HepG2 (cell line): ENCODE results near the gene LDLRAD4. TPM values are rescaled to one million over a fixed set of nuclear protein-coding genes. Genes with fewer than 3 reads are reported as not detected.

Experiments
- ATAC-seq: fragments of 200-7000 bp; cut with Tn5 transposase; 3 replicates; pipeline ENCODE4 v1.9.1; 2020; ENCODE audit warnings: mild to moderate bottlenecking, moderate library complexity
- BruUV-seq: library from RNA; stranded (reverse); fragments of 400-500 nt; replicated peaks from 2 replicates; lab custom pipeline; 2021; lab: Mats Ljungman, UMichigan
- CTCF ChIA-PET: fragments of 300-600 bp; formaldehyde crosslinking; extraction: SDS; loops from one replicate; lab custom pipeline; 2021; ENCODE audit warnings: low total read pairs, inconsistent platforms, low intra/inter-chr PET ratio; lab: Yijun Ruan, JAX
- POLR2A ChIA-PET: fragments of 350-600 bp; sonication (Branson Sonifier 250); formaldehyde crosslinking; loops from one replicate; lab custom pipeline; 2020; ENCODE audit warnings: antibody characterized with exemption, inconsistent platforms; lab: Yijun Ruan, JAX
- DNase-seq: peaks from one replicate; pipeline ENCODE4 v3.0.0-alpha.2; 2015; ENCODE audit warnings: low spot score
- FAIRE-seq: peaks from 3 replicates; lab custom pipeline; 2011; peaks lifted over from hg19 to GRCh38; lab: Jason Lieb, UNC
- H2AFZ ChIP-seq: one replicate; pipeline ENCODE4 v1.6.1; 2011; ENCODE audit warnings: low read length, inconsistent platforms
- H3K27ac ChIP-seq: fragments of 300-600 bp; 3 replicates; pipeline ENCODE4 v1.8.0; 2011; ENCODE audit warnings: mixed run types, mild to moderate bottlenecking, mixed read lengths, low read length, inconsistent platforms; ENCODE audit not compliant: insufficient read depth; ENCODE audit errors: extremely low read length
- H3K27me3 ChIP-seq, 2 experiments: fragments of 200-600 bp in 1 of 2; 2 replicates in 1 of 2; 3 replicates in 1 of 2; pipeline versions ENCODE4 v1.6.0 to v1.8.0; 2011; ENCODE audit warnings: low read length in 2 of 2, mild to moderate bottlenecking in 2 of 2, moderate library complexity in 2 of 2, inconsistent platforms in 1 of 2; ENCODE audit not compliant: insufficient read depth in 2 of 2, control insufficient read depth in 1 of 2
- H3K36me3 ChIP-seq, 2 experiments: fragments of 200-600 bp in 1 of 2; replicated peaks in 1 of 2; 2 replicates in 1 of 2; 3 replicates in 1 of 2; pipeline versions ENCODE4 v1.5.1 to v1.8.0; 2011; ENCODE audit warnings: low read length in 2 of 2, inconsistent platforms in 1 of 2; ENCODE audit not compliant: insufficient read depth in 2 of 2, control insufficient read depth in 1 of 2
- H3K4me1 ChIP-seq: 2 replicates; pipeline ENCODE4 v1.5.1; 2012; ENCODE audit warnings: low read length, inconsistent platforms; ENCODE audit not compliant: insufficient read depth
- H3K4me2 ChIP-seq: 2 replicates; pipeline ENCODE4 v1.6.0; 2011; ENCODE audit warnings: low read depth, low read length, inconsistent platforms
- H3K4me3 ChIP-seq, 3 experiments: fragments of 200-600 bp in 1 of 3; sonication (generic), shearing (Covaris generic) in 1 of 3; replicated peaks in 1 of 3; 2 replicates each; pipeline ENCODE4 v1.5.1; 2011 to 2016; ENCODE audit warnings: low read length in 3 of 3, inconsistent platforms in 2 of 3, low read depth in 2 of 3, mild to moderate bottlenecking in 2 of 3, control low read depth in 1 of 3, mixed read lengths in 1 of 3; ENCODE audit not compliant: insufficient read depth in 1 of 3
- H3K79me2 ChIP-seq: one replicate; pipeline ENCODE4 v1.6.1; 2011; ENCODE audit warnings: low read length, inconsistent platforms; ENCODE audit not compliant: insufficient read depth
- H3K9ac ChIP-seq: 2 replicates; pipeline ENCODE4 v1.6.0; 2011; ENCODE audit warnings: mild to moderate bottlenecking, low read depth, low read length, inconsistent platforms; ENCODE audit not compliant: insufficient read depth
- H3K9me3 ChIP-seq: 2 replicates; pipeline ENCODE4 v1.5.1; 2012; ENCODE audit warnings: mild to moderate bottlenecking, low read length
- H4K20me1 ChIP-seq: 2 replicates; pipeline ENCODE4 v1.6.0; 2011; ENCODE audit warnings: inconsistent platforms, mild to moderate bottlenecking, low read length, moderate library complexity; ENCODE audit not compliant: insufficient read depth
- ETV5 ChIP-seq: IDR thresholded peaks from 2 replicates; pipeline ENCODE4 v1.6.1; 2018; ENCODE audit warnings: missing biosample characterization, missing genetic modification reagents, inconsistent platforms, borderline replicate concordance
- JUND ChIP-seq: sonication (generic); formaldehyde crosslinking; IDR thresholded peaks from 2 replicates; pipeline ENCODE4 v1.8.0; 2022; ENCODE audit warnings: mild to moderate bottlenecking, missing genetic modification reagents
- KLF9 ChIP-seq: IDR thresholded peaks from 2 replicates; pipeline ENCODE4 v1.6.1; 2016; ENCODE audit warnings: low read depth
- NFE2L1 ChIP-seq: sonication (generic); formaldehyde crosslinking; IDR thresholded peaks from 2 replicates; pipeline ENCODE4 v1.4.0; 2020; ENCODE audit warnings: missing genetic modification reagents, mild to moderate bottlenecking, borderline replicate concordance
- NR2F2 ChIP-seq: IDR thresholded peaks from 2 replicates; pipeline ENCODE4 v1.6.1; 2012; ENCODE audit warnings: low read depth, inconsistent platforms, borderline replicate concordance
- SRY ChIP-seq: sonication (generic); formaldehyde crosslinking; IDR thresholded peaks from 2 replicates; pipeline ENCODE4 v1.8.0; 2022; ENCODE audit warnings: mild to moderate bottlenecking, missing genetic modification reagents
- ZFP36L2 ChIP-seq: sonication (generic); formaldehyde crosslinking; IDR thresholded peaks from 2 replicates; pipeline ENCODE4 v1.4.0; 2020; ENCODE audit warnings: missing genetic modification reagents
- ZNF124 ChIP-seq: sonication (generic); formaldehyde crosslinking; IDR thresholded peaks from 2 replicates; pipeline ENCODE4 v1.4.0; 2020; ENCODE audit warnings: missing genetic modification reagents
- ZNF34 ChIP-seq: sonication (generic); formaldehyde crosslinking; IDR thresholded peaks from 2 replicates; pipeline ENCODE4 v1.4.0; 2020; ENCODE audit warnings: mild to moderate bottlenecking, missing genetic modification reagents, borderline replicate concordance
- WGBS: methylation state at CpG from one replicate; pipeline ENCODE4 v1.1.6; 2017; ENCODE audit warnings: low lambda C conversion rate; 5-methylcytosine and 5-hydroxymethylcytosine counted together
- in situ Hi-C: cut with HindIII; loops from 2 replicates; pipeline ENCODE4 v1.10.0; 2017; ENCODE audit warnings: low pct_unique_long_range_greater_than_20kb; ENCODE audit not compliant: extremely low pct_ligation_motif_present
- intact Hi-C: fragments of 100-400 bp; cut with micrococcal nuclease; formaldehyde crosslinking; loops from one replicate; pipeline ENCODE4 v1.10.0; 2022; ENCODE audit not compliant: unreplicated experiment
- polyA plus RNA-seq, 8 experiments: library from polyadenylated mRNA; depleted of rRNA in 3 of 8; stranded (reverse) in 7 of 8; unstranded in 1 of 8; fragments of >200 nt; fragmentation: Illumina TruSeq in 4 of 8; extraction: Trizol in 4 of 8; gene quantifications; 2 replicates each; pipeline versions ENCODE4 v1.2.1 to v1.2.3, GENCODE V29; 2011 to 2016; ENCODE audit warnings: low read depth in 4 of 8, missing spikeins in 1 of 8, mixed read lengths in 1 of 8; ENCODE audit not compliant: insufficient read depth in 1 of 8
- total RNA-seq, 5 experiments: library from RNA; depleted of rRNA; stranded (reverse); fragments of >200 nt; fragmentation: Illumina TruSeq; extraction: Trizol; gene quantifications; 2 replicates each; pipeline ENCODE4 v1.2.3, GENCODE V29; 2016; ENCODE audit warnings: low read depth in 1 of 5
- TF ChIP-seq, protein P1 (sequence below): sonication (generic); formaldehyde crosslinking; IDR thresholded peaks from 2 replicates; pipeline ENCODE4 v1.4.0; 2020; ENCODE audit warnings: missing genetic modification reagents, borderline replicate concordance
- TF ChIP-seq, protein P2 (sequence below): sonication (generic); formaldehyde crosslinking; IDR thresholded peaks from 2 replicates; pipeline ENCODE4 v1.5.1; 2020; ENCODE audit warnings: missing genetic modification reagents, mild to moderate bottlenecking, borderline replicate concordance
- TF ChIP-seq, protein P3 (sequence below): sonication (generic); formaldehyde crosslinking; IDR thresholded peaks from 2 replicates; pipeline ENCODE4 v1.5.1; 2020; ENCODE audit warnings: missing genetic modification reagents, mild to moderate bottlenecking, borderline replicate concordance

LDLRAD4 gene
- total and polyA plus RNA-seq, 2 of the 13 experiments (the other 11 are each of a cell fraction or from before 2014, with no cell fraction given): 13.6 to 20.9 TPM

DNA sequence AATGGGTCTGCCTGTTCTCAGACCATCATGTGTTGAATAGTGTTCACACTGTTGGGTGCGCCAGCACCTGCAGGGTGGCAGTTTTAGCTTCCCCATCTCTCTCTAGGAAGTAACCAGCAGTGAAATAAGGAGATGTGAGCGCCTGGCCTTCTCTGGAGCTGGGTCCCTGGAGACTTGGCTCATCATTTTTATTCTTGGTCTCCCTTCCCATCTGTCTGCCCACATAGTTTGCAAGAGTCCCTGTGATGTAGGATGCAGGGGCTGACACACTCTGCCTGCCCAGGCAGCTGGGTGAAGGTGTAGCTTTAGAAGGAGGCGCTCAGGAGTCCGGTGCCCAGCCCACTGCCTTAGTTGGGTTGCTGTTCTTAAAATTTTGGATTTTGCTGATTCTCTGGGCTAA is 172.2 kb downstream of the LDLRAD4 start (continued):
- TF ChIP-seq ZFP36L2 (CRISPR knock-in tag): no peak
- no peak for TF ChIP-seq NFE2L1 (CRISPR knock-in tag)

DNA sequence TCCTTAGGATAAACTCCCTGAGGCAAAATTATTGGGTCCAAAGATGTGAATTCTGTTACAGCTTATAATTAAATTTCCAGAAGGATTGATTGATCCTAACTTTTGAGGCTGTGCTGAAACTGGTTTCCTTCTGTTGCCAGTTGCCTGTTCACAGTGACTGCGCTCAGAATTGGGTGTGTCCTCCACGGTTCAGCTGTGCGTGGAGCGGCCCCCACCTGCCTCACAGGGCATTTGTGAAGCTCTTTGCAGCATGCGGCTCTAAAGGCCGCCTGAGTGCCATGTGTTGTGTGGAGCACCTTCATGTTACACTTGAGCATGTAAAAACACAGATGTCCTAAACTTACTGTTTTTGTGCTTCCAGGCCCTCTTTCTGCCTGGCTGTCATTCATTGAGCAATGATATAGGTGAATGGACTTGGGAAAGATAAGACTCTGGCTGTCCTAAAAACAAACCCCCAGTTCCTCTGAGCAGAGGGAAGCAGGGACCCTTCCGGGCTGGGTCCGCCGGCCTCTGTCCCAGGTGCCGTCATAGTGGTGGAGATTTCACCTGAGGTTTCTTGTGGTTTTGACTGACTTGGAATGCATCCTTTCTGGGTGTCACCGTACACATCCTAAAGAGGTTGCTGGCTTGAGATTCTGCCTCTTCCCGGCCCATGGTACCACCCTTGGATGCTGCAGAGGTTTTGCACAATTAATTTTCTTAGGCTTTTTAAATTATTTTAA is 173.6 kb downstream of the LDLRAD4 start:
- BruUV-seq: no TSS peak
- intact Hi-C loops (no loop called here), in situ Hi-C loops (no loop called here)
- ChIA-PET CTCF (no interaction called here), POLR2A (no interaction called here)
- no peaks in the 10 kb centered on the region for H3K9me3 ChIP-seq
- H2AFZ ChIP-seq: no peak overlapping the region
- H3K4me3 ChIP-seq: no peak overlapping the region
- DNase-seq (no peak), FAIRE-seq (no peak), ATAC-seq (no peak)
- H3K9ac ChIP-seq: no peak overlapping the region
- H3K4me2 ChIP-seq: no peak overlapping the region
- peaks cover 5% of the 10 kb centered on the region; the same call in 1 of the 2 replicates for H3K4me1 ChIP-seq
- no peaks in the 10 kb centered on the region for H3K27me3 ChIP-seq
- no peaks in the 10 kb centered on the region for H3K79me2 ChIP-seq
- no peaks in the 10 kb centered on the region for H4K20me1 ChIP-seq
- WGBS: 93% methylated on average over 10 of the region's 12 CpGs
- no peaks in the 10 kb centered on the region for H3K36me3 ChIP-seq
- no peak overlapping the region for H3K27ac ChIP-seq
- TF ChIP-seq ZNF34 (CRISPR knock-in tag) (no peak), NR2F2 (no peak), JUND (CRISPR knock-in tag) (no peak), KLF9 (CRISPR knock-in tag) (no peak), ETV5 (CRISPR knock-in tag) (no peak), ZNF124 (no peak), SRY (CRISPR knock-in tag) (no peak)
- TF ChIP-seq, protein P1, sequence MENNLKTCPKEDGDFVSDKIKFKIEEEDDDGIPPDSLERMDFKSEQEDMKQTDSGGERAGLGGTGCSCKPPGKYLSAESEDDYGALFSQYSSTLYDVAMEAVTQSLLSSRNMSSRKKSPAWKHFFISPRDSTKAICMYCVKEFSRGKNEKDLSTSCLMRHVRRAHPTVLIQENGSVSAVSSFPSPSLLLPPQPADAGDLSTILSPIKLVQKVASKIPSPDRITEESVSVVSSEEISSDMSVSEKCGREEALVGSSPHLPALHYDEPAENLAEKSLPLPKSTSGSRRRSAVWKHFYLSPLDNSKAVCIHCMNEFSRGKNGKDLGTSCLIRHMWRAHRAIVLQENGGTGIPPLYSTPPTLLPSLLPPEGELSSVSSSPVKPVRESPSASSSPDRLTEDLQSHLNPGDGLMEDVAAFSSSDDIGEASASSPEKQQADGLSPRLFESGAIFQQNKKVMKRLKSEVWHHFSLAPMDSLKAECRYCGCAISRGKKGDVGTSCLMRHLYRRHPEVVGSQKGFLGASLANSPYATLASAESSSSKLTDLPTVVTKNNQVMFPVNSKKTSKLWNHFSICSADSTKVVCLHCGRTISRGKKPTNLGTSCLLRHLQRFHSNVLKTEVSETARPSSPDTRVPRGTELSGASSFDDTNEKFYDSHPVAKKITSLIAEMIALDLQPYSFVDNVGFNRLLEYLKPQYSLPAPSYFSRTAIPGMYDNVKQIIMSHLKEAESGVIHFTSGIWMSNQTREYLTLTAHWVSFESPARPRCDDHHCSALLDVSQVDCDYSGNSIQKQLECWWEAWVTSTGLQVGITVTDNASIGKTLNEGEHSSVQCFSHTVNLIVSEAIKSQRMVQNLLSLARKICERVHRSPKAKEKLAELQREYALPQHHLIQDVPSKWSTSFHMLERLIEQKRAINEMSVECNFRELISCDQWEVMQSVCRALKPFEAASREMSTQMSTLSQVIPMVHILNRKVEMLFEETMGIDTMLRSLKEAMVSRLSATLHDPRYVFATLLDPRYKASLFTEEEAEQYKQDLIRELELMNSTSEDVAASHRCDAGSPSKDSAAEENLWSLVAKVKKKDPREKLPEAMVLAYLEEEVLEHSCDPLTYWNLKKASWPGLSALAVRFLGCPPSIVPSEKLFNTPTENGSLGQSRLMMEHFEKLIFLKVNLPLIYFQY (CRISPR knock-in tag): no peak
- TF ChIP-seq, protein P2, sequence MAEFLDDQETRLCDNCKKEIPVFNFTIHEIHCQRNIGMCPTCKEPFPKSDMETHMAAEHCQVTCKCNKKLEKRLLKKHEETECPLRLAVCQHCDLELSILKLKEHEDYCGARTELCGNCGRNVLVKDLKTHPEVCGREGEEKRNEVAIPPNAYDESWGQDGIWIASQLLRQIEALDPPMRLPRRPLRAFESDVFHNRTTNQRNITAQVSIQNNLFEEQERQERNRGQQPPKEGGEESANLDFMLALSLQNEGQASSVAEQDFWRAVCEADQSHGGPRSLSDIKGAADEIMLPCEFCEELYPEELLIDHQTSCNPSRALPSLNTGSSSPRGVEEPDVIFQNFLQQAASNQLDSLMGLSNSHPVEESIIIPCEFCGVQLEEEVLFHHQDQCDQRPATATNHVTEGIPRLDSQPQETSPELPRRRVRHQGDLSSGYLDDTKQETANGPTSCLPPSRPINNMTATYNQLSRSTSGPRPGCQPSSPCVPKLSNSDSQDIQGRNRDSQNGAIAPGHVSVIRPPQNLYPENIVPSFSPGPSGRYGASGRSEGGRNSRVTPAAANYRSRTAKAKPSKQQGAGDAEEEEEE (CRISPR knock-in tag): no peak
- TF ChIP-seq, protein P3, sequence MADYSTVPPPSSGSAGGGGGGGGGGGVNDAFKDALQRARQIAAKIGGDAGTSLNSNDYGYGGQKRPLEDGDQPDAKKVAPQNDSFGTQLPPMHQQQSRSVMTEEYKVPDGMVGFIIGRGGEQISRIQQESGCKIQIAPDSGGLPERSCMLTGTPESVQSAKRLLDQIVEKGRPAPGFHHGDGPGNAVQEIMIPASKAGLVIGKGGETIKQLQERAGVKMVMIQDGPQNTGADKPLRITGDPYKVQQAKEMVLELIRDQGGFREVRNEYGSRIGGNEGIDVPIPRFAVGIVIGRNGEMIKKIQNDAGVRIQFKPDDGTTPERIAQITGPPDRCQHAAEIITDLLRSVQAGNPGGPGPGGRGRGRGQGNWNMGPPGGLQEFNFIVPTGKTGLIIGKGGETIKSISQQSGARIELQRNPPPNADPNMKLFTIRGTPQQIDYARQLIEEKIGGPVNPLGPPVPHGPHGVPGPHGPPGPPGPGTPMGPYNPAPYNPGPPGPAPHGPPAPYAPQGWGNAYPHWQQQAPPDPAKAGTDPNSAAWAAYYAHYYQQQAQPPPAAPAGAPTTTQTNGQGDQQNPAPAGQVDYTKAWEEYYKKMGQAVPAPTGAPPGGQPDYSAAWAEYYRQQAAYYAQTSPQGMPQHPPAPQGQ (CRISPR knock-in tag): no peak
